Fibroblast of pulmonary artery (primary cell): ENCODE measurements around the gene ICAM2.

Source experiments
- DNase-seq: peaks from one replicate; pipeline ENCODE4 v3.0.0-alpha.2; 2010; ENCODE audit warnings: low read depth
- H3K4me3 ChIP-seq: replicated peaks from 2 replicates; pipeline ENCODE4 v1.5.1; 2011; ENCODE audit warnings: low read depth, mild to moderate bottlenecking, control low read depth, low read length, moderate library complexity
- CTCF ChIP-seq: IDR thresholded peaks from 2 replicates; pipeline ENCODE4 v1.5.1; 2011; ENCODE audit warnings: mild to moderate bottlenecking, control low read depth, low read length, inconsistent platforms; ENCODE audit errors: missing control alignments

Gene ICAM2

GRCh38 chr17:63997341-63998048 is 22.9 kb downstream of the ICAM2 start:
- TF ChIP-seq CTCF: no peak
- peak overlapping the region; percentile 69 for H3K4me3 ChIP-seq
- DNase-seq: no peak

- DNase-seq: no peak
Observed at GRCh38 chr17:63996430-63997182, 23.8 kb downstream of the ICAM2 start.

GRCh38 chr17:63995626-63996025 is 24.8 kb downstream of the ICAM2 start:
- no peak overlapping the region for H3K4me3 ChIP-seq
- no peak for TF ChIP-seq CTCF
- DNase-seq: no peak

More at GRCh38 chr17:63996430-63997182, 23.8 kb downstream of the ICAM2 start:
- TF ChIP-seq CTCF: no peak
- H3K4me3 ChIP-seq: no peak overlapping the region

GRCh38 chr17:63993368-63993985 is 27.0 kb downstream of the ICAM2 start:
- no peak for TF ChIP-seq CTCF
- no peak for DNase-seq
- H3K4me3 ChIP-seq: no peak overlapping the region

GRCh38 chr17:63991611-63992010 is 28.8 kb downstream of the ICAM2 start:
- H3K4me3 ChIP-seq: no peak overlapping the region
- DNase-seq: no peak
- TF ChIP-seq CTCF: no peak

GRCh38 chr17:63989622-63990345 is 30.6 kb downstream of the ICAM2 start:
- no peak for DNase-seq
- TF ChIP-seq CTCF: no peak
- H3K4me3 ChIP-seq: no peak overlapping the region
